ENCODE data around the gene SHC4. TPM values are rescaled to one million over a fixed set of nuclear protein-coding genes. Genes with fewer than 3 reads are reported as not detected.
"Not testable (repeated sequence)": the region's sequence is repeated elsewhere in the genome, so short reads cannot be mapped to it uniquely, and the experiment has no call there.

The SHC4 gene
- total and polyA plus RNA-seq, 7 donors, result under 0.01 to 4.6 (median 2.2) TPM; not detected in 1

DNA sequence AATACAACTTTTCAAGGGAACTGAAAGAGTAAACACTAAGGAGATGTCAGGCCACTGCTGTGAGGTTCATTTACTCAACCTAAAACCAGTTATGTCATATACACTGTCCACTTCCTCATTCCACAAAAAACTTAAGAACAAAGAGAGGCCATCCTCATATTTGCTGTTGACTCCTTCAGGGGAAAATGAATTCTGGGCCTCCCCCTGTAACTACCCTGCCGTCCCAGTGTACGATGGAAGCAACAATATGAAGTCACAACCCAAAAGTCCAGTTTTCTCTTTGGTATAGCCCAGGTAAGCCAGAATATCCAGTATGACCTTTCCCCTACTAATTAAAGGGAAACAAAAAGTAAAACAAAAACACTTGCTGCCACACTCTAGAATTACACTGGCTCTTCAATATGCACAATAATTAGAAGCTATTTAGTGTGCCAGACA is 169.0 kb downstream of the SHC4 start:
- peak overlapping the region in 2 of 4 donors; percentile 24 to 33 for H3K27ac ChIP-seq

DNA sequence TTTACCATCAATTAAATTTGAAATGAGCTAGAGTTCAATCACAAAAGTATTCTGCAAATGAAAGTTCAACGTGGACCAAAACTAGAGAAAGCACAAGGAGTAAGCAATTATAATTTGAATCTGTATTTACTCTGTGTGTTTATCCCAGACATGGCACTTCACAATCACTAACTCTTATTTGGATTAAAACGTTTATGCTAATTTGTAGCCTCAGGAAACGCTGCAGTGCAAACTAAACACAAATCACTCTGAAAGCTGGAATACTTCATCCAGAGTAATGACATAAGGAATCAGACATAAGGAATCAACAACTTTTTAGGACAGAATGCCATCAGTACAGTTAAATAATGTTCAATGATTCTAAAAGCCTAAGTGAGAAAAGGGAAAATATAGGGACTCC is 171.3 kb downstream of the SHC4 start:
- intact Hi-C loops (cut with DNase I), result no loop called here
- Histone ChIP-seq H3K4me1 (no peaks in the 10 kb centered on the region), H3K4me3 (no peak overlapping the region), H3K9me3 (no peaks in the 10 kb centered on the region), H3K27me3 (no peaks in the 10 kb centered on the region), H3K36me3 (peaks cover 0 to 11% (median 1%) of the 10 kb centered on the region in 4 donors), H3K27ac (no peak overlapping the region)
- no peak for DNase-seq
- WGBS, 2 donors, result 68 to 79% methylated on average over 3 of the region's 3 CpGs
- TF ChIP-seq POLR2AphosphoS5 (IDR thresholded peaks at IDR 0.05) (no peak), POLR2A (IDR thresholded peaks at IDR 0.05) (no peak), EP300 (IDR thresholded peaks at IDR 0.05) (no peak)
- TF ChIP-seq, protein P1, sequence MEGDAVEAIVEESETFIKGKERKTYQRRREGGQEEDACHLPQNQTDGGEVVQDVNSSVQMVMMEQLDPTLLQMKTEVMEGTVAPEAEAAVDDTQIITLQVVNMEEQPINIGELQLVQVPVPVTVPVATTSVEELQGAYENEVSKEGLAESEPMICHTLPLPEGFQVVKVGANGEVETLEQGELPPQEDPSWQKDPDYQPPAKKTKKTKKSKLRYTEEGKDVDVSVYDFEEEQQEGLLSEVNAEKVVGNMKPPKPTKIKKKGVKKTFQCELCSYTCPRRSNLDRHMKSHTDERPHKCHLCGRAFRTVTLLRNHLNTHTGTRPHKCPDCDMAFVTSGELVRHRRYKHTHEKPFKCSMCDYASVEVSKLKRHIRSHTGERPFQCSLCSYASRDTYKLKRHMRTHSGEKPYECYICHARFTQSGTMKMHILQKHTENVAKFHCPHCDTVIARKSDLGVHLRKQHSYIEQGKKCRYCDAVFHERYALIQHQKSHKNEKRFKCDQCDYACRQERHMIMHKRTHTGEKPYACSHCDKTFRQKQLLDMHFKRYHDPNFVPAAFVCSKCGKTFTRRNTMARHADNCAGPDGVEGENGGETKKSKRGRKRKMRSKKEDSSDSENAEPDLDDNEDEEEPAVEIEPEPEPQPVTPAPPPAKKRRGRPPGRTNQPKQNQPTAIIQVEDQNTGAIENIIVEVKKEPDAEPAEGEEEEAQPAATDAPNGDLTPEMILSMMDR (IDR thresholded peaks at IDR 0.05), result no peak

More for the DNA sequence above, 169.0 kb downstream of the SHC4 start:
- Histone ChIP-seq H3K9me3 (no peaks in the 10 kb centered on the region), H3K36me3 (peaks cover 0 to 5% (median 1%) of the 10 kb centered on the region in 4 donors), H3K27me3 (no peaks in the 10 kb centered on the region), H3K4me3 (no peak overlapping the region), H3K4me1 (no peaks in the 10 kb centered on the region)
- DNase-seq, result no peak
- TF ChIP-seq, protein P1 (IDR thresholded peaks at IDR 0.05), result no peak
- TF ChIP-seq POLR2A (IDR thresholded peaks at IDR 0.05) (no peak), EP300 (IDR thresholded peaks at IDR 0.05) (no peak), POLR2AphosphoS5 (IDR thresholded peaks at IDR 0.05) (no peak)
- 75 to 91% methylated on average over 2 of the region's 2 CpGs for WGBS, 2 donors
- intact Hi-C loops (cut with DNase I), result no loop called here

GRCh38 chr15:48790466-48791115 is 173.1 kb downstream of the SHC4 start:
- DNase-seq, result not testable (repeated sequence)

DNA sequence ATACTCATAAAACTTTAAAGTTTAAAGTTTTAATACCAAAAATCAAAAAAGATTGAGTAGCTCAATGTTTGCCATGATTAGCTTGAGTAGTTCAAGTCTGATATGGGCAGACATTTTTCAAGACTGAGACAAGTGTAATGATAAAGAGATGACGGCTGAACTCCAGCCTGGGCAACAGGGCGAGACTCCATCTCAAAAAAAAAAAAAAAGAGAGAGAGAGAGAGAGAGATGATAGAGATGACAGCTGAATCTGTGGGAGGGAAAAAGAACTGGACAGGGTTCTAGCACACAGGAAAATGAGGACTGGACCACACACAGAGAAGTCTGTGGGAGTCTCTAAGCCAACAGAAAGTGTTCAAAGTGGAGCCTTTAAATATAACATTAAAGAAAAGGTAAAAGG is 178.0 kb downstream of the SHC4 start:
- Histone ChIP-seq H3K4me3 (no peak overlapping the region), H3K9me3 (no peaks in the 10 kb centered on the region), H3K36me3 (peaks cover 0 to 23% (median 0%) of the 10 kb centered on the region in 4 donors), H3K4me1 (no peaks in the 10 kb centered on the region), H3K27ac (peak overlapping the region in 1 of 4 donors; percentile 19), H3K27me3 (no peaks in the 10 kb centered on the region)
- TF ChIP-seq POLR2AphosphoS5 (IDR thresholded peaks at IDR 0.05), result no peak
- TF ChIP-seq POLR2A (IDR thresholded peaks at IDR 0.05), result no peak
- TF ChIP-seq, protein P1 (IDR thresholded peaks at IDR 0.05), result no peak
- TF ChIP-seq EP300 (IDR thresholded peaks at IDR 0.05), result no peak
- WGBS, 2 donors, result 94 to 96% methylated on average over 2 of the region's 2 CpGs
- intact Hi-C loops (cut with DNase I), result no loop called here
- no peak for DNase-seq

More at GRCh38 chr15:48790466-48791115, 173.1 kb downstream of the SHC4 start:
- H3K27ac ChIP-seq; intact Hi-C loops (cut with DNase I); H3K36me3 ChIP-seq; H3K4me1 ChIP-seq; H3K4me3 ChIP-seq; H3K27me3 ChIP-seq; H3K9me3 ChIP-seq: not testable (repeated sequence)
- WGBS, 2 donors, result 94 to 96% methylated on average over 12 of the region's 12 CpGs

GRCh38 chr15:48785195-48785594 is 178.5 kb downstream of the SHC4 start:
- H3K27me3 ChIP-seq, result no peaks in the 10 kb centered on the region
- H3K4me1 ChIP-seq, result no peaks in the 10 kb centered on the region
- no peak for TF ChIP-seq POLR2A (IDR thresholded peaks at IDR 0.05)
- no peak for TF ChIP-seq POLR2AphosphoS5 (IDR thresholded peaks at IDR 0.05)
- TF ChIP-seq, protein P1 (IDR thresholded peaks at IDR 0.05), result no peak
- TF ChIP-seq EP300 (IDR thresholded peaks at IDR 0.05), result no peak
- no peak for DNase-seq
- no peaks in the 10 kb centered on the region for H3K9me3 ChIP-seq
- peak overlapping the region in 1 of 4 donors; percentile 25 for H3K27ac ChIP-seq
- intact Hi-C loops (cut with DNase I), result no loop called here
- WGBS, 2 donors, result 81 to 89% methylated on average over 3 of the region's 3 CpGs
- no peak overlapping the region for H3K4me3 ChIP-seq
- peaks cover 0 to 28% (median 0%) of the 10 kb centered on the region in 4 donors for H3K36me3 ChIP-seq
